GM21619 (cell line): ENCODE data around the gene SCN2B.

Experiments used
- ATAC-seq: cut with Tn5 transposase; IDR thresholded peaks from one replicate; pipeline ENCODE4 v1.9.1; 2021; ENCODE audit not compliant: unreplicated experiment

SCN2B gene

GRCh38 chr11:118136341-118136740, 40.1 kb downstream of the SCN2B start:
- ATAC-seq: no peak

GRCh38 chr11:118135796-118136165, 40.7 kb downstream of the SCN2B start:
- ATAC-seq: no peak

- ATAC-seq: no peak
These were observed 41.2 kb downstream of the SCN2B start for GRCh38 chr11:118135051-118135795.

- ATAC-seq: no peak
These were observed 42.6 kb downstream of the SCN2B start for GRCh38 chr11:118133816-118134215.

- ATAC-seq: no peak
These were observed 43.9 kb downstream of the SCN2B start for GRCh38 chr11:118132385-118133151.

GRCh38 chr11:118129471-118130172, 46.8 kb downstream of the SCN2B start:
- ATAC-seq: no peak

- no peak for ATAC-seq
These were observed 47.5 kb downstream of the SCN2B start for GRCh38 chr11:118128721-118129470.

- no peak for ATAC-seq
These were observed 48.1 kb downstream of the SCN2B start for GRCh38 chr11:118128310-118128709.

- ATAC-seq: no peak
These were observed 50.2 kb downstream of the SCN2B start for GRCh38 chr11:118126082-118126838.

- no peak for ATAC-seq
These were observed 51.4 kb downstream of the SCN2B start for GRCh38 chr11:118124929-118125535.

GRCh38 chr11:118120793-118121192, 55.6 kb downstream of the SCN2B start:
- ATAC-seq: no peak

GRCh38 chr11:118117790-118118601, 58.4 kb downstream of the SCN2B start:
- peak; percentile 65 for ATAC-seq

- ATAC-seq: no peak
These were observed 61.4 kb downstream of the SCN2B start for GRCh38 chr11:118115048-118115447.

- no peak for ATAC-seq
These were observed 62.2 kb downstream of the SCN2B start for GRCh38 chr11:118114266-118114665.

- no peak for ATAC-seq
These were observed 63.6 kb downstream of the SCN2B start for GRCh38 chr11:118112711-118113430.
